H1 (cell line): ENCODE data around the gene ZNF280C.

Experiments used
- EZH2 ChIP-seq: fragments of 200-600 bp; sonication (generic); IDR thresholded peaks from 2 replicates; pipeline ENCODE4 v1.7.1; 2012; ENCODE audit warnings: low read depth, mild to moderate bottlenecking, moderate library complexity, low read length, inconsistent platforms; ENCODE audit not compliant: severe bottlenecking
- KDM1A ChIP-seq: fragments of 200-600, 300-600 bp; sonication (generic); IDR thresholded peaks from 2 replicates; pipeline ENCODE4 v1.7.1; 2016; ENCODE audit warnings: mild to moderate bottlenecking, low read length, borderline replicate concordance
- NRF1 ChIP-seq: IDR thresholded peaks from 2 replicates; pipeline ENCODE4 v1.6.1; 2011; ENCODE audit warnings: mild to moderate bottlenecking, low read depth, low read length, improper control_type of control experiment
- SAP30 ChIP-seq: fragments of 300-600 bp; sonication (generic); IDR thresholded peaks from 2 replicates; pipeline ENCODE4 v1.7.1; 2012; ENCODE audit warnings: low read length, moderate library complexity, mild to moderate bottlenecking, inconsistent platforms; ENCODE audit not compliant: insufficient read depth, insufficient replicate concordance
- YY1 ChIP-seq: IDR thresholded peaks from 2 replicates; pipeline ENCODE4 v1.6.1; 2011; ENCODE audit warnings: low read depth, mild to moderate bottlenecking, low read length

DNA sequence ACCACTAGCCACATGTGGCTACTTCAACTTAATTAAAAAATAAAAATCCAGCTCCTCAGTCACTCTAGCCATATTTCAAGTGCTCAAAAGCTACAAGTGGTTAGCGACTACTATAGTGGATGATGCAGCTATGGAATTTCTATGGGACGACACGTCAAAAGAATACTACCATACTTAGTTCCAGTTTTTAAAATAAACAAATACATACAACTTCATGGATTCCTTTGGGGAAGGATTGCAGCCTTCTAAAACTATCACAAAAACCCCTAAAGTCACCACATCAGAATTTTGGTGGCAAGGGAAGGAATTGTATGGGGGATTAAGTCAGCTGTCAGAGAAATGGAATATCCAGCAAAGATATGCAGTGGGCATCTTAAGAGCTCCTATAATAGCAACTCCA, 6.5 kb downstream of the ZNF280C start:
- no peak for TF ChIP-seq EZH2
- no peak for TF ChIP-seq SAP30
- TF ChIP-seq KDM1A, result no peak
- TF ChIP-seq NRF1, result no peak
- TF ChIP-seq YY1, result no peak
